K562 (cell line): Measurements from ENCODE around the gene UTP11. TPM values are rescaled to one million over a fixed set of nuclear protein-coding genes. Genes with fewer than 3 reads are reported as not detected.

Experiments
- ATAC-seq: fragments of 200-7000 bp; cut with Tn5 transposase; 3 replicates; pipeline ENCODE4 v1.9.1; 2020; ENCODE audit warnings: moderate library complexity
- BruUV-seq: library from RNA; stranded (reverse); fragments of 400-500 nt; replicated peaks from 2 replicates; lab custom pipeline; 2021; lab: Mats Ljungman, UMichigan
- CTCF ChIA-PET: fragments of 300-600 bp; formaldehyde crosslinking; extraction: SDS; loops from one replicate; lab custom pipeline; 2021; ENCODE audit warnings: low intra/inter-chr PET ratio; lab: Yijun Ruan, JAX
- POLR2A ChIA-PET: fragments of 300-600, 350-650 bp; sonication (Branson Sonifier 250); formaldehyde crosslinking; extraction: SDS; loops from one replicate; lab custom pipeline; 2021; ENCODE audit warnings: antibody characterized with exemption, inconsistent platforms; lab: Yijun Ruan, JAX
- DNase-seq, 4 experiments: peaks; one replicate each; pipeline versions ENCODE4 v3.0.0 to v3.0.0-alpha.2; 2011 to 2018; ENCODE audit warnings: low spot score in 3 of 4, mixed read lengths in 3 of 4; ENCODE audit errors: extremely low read depth in 1 of 4
- FAIRE-seq: peaks from 2 replicates; lab custom pipeline; 2011; peaks lifted over from hg19 to GRCh38; lab: Jason Lieb, UNC
- H2AFZ ChIP-seq: 2 replicates; pipeline ENCODE4 v1.6.0; 2011; ENCODE audit warnings: low read depth, low read length, control low read depth, inconsistent platforms
- H3K27ac ChIP-seq: fragments of 200-600 bp; 3 replicates; pipeline ENCODE4 v1.8.0; 2011; ENCODE audit warnings: low read depth, mild to moderate bottlenecking, control low read depth, inconsistent platforms, low read length, moderate library complexity, mixed read lengths; ENCODE audit errors: extremely low read depth
- H3K27me3 ChIP-seq, 2 experiments: fragments of 300-600 bp in 1 of 2; 2 replicates in 1 of 2; 3 replicates in 1 of 2; pipeline versions ENCODE4 v1.6.0 to v1.8.0; 2011; ENCODE audit warnings: inconsistent platforms in 2 of 2, low read length in 2 of 2, mild to moderate bottlenecking in 1 of 2, mixed read lengths in 1 of 2, moderate library complexity in 1 of 2; ENCODE audit not compliant: control insufficient read depth in 2 of 2, insufficient read depth in 2 of 2
- H3K36me3 ChIP-seq: fragments of 300-600 bp; 3 replicates; pipeline ENCODE4 v1.8.0; 2011; ENCODE audit warnings: mild to moderate bottlenecking, low read length, inconsistent platforms; ENCODE audit not compliant: control insufficient read depth, insufficient read depth
- H3K4me1 ChIP-seq, 2 experiments: fragments of 200-600 bp in 1 of 2; replicated peaks in 1 of 2; 2 replicates in 1 of 2; 3 replicates in 1 of 2; pipeline versions ENCODE4 v1.5.1 to v1.8.0; 2011; ENCODE audit warnings: inconsistent platforms in 2 of 2, low read length in 2 of 2, mild to moderate bottlenecking in 1 of 2, mixed read lengths in 1 of 2, moderate library complexity in 1 of 2; ENCODE audit not compliant: control insufficient read depth in 2 of 2, insufficient read depth in 2 of 2
- H3K4me2 ChIP-seq: 2 replicates; pipeline ENCODE4 v1.6.1; 2011; ENCODE audit warnings: low read length, control low read depth, inconsistent platforms, mixed read lengths; ENCODE audit not compliant: insufficient read depth
- H3K4me3 ChIP-seq: fragments of 200-600 bp; sonication (generic), shearing (Covaris generic); 2 replicates; pipeline ENCODE4 v1.5.1; 2016; ENCODE audit warnings: control low read depth, inconsistent platforms
- H3K79me2 ChIP-seq: fragments of 200-600 bp; 3 replicates; pipeline ENCODE4 v1.8.0; 2011; ENCODE audit warnings: low read length, inconsistent platforms; ENCODE audit not compliant: control insufficient read depth, insufficient read depth
- H3K9ac ChIP-seq, 2 experiments: 2 replicates each; pipeline versions ENCODE4 v1.6.0 to v1.6.1; 2011; ENCODE audit warnings: low read depth in 2 of 2, low read length in 2 of 2, control low read depth in 1 of 2, inconsistent platforms in 1 of 2, mild to moderate bottlenecking in 1 of 2, mixed read lengths in 1 of 2; ENCODE audit not compliant: insufficient read depth in 1 of 2
- H3K9me1 ChIP-seq: one replicate; pipeline ENCODE4 v1.6.0; 2011; ENCODE audit warnings: inconsistent platforms, mild to moderate bottlenecking, low read length, moderate library complexity; ENCODE audit not compliant: control insufficient read depth, insufficient read depth
- H3K9me3 ChIP-seq: replicated peaks from 2 replicates; pipeline ENCODE4 v1.5.1; 2011; ENCODE audit warnings: low read depth, low read length, inconsistent platforms; ENCODE audit not compliant: control insufficient read depth, insufficient read depth
- H4K20me1 ChIP-seq: replicated peaks from 2 replicates; pipeline ENCODE4 v1.6.1; 2011; ENCODE audit warnings: low read length, inconsistent platforms, mixed read lengths; ENCODE audit not compliant: control insufficient read depth, insufficient read depth
- CEBPZ ChIP-seq: fragments of 150-350 bp; IDR thresholded peaks from 2 replicates; pipeline ENCODE4 v1.6.1; 2014; ENCODE audit warnings: low read depth, mild to moderate bottlenecking, low read length, borderline replicate concordance
- ELK3 ChIP-seq: fragments of 450-650 bp; formaldehyde crosslinking; IDR thresholded peaks from 2 replicates; pipeline ENCODE4 v1.4.0; 2020; ENCODE audit warnings: mild to moderate bottlenecking
- ESRRA ChIP-seq: fragments of 450-650 bp; IDR thresholded peaks from 2 replicates; pipeline ENCODE4 v1.6.1; 2014; ENCODE audit warnings: low read depth, mild to moderate bottlenecking, moderate library complexity, borderline replicate concordance
- MIER1 ChIP-seq: fragments of 450-650 bp; IDR thresholded peaks from 2 replicates; pipeline ENCODE4 v1.6.1; 2016; ENCODE audit warnings: antibody characterized with exemption, mild to moderate bottlenecking, low read depth
- NCOR1 ChIP-seq: fragments of 450-650 bp; IDR thresholded peaks from 2 replicates; pipeline ENCODE4 v1.6.1; 2016; ENCODE audit warnings: mild to moderate bottlenecking, moderate library complexity
- WGBS: fragments of 100-300 bp; shearing (Covaris generic); methylation state at CpG from one replicate; pipeline ENCODE4 v1.1.6; 2016; ENCODE audit warnings: low coverage, mixed read lengths; ENCODE audit not compliant: insufficient coverage; ENCODE audit errors: missing lambda C conversion rate; 5-methylcytosine and 5-hydroxymethylcytosine counted together
- in situ Hi-C: fragments of 300-500 bp; cut with MboI; formaldehyde crosslinking; loops from 4 replicates; pipeline ENCODE4 v1.15.0; 2018; ENCODE audit warnings: inconsistent platforms, mixed read lengths
- intact Hi-C: fragments of 100-400 bp; cut with micrococcal nuclease; formaldehyde crosslinking; loops from 2 replicates; pipeline ENCODE4 v1.14.2; 2022
- polyA plus RNA-seq, 8 experiments: library from polyadenylated mRNA; depleted of rRNA in 4 of 8; stranded (reverse) in 5 of 8; unstranded in 3 of 8; fragments of >200 nt; fragmentation: Nextera tagmentation in 2 of 8; fragmentation: Illumina TruSeq in 1 of 8; extraction: Ambion mirVana in 2 of 8; extraction: Trizol in 1 of 8; gene quantifications; 2 replicates each; pipeline versions ENCODE4 v1.2.1 to v1.2.3, GENCODE V29; 2011 to 2014; ENCODE audit warnings: inconsistent platforms in 1 of 8, missing spikeins in 1 of 8
- total RNA-seq, 7 experiments: library from RNA; depleted of rRNA in 6 of 7; stranded (reverse); fragments of >200 nt in 6 of 7; fragmentation: Illumina TruSeq in 2 of 7; extraction: Trizol in 2 of 7; gene quantifications; 2 replicates each; pipeline versions ENCODE4 v1.2.1 to v1.2.3, GENCODE V29; 2011 to 2021; ENCODE audit warnings: low replicate concordance in 1 of 7

The UTP11 gene
- total and polyA plus RNA-seq, 9 of the 15 experiments (the other 6 are each of a cell fraction or from before 2014, with no cell fraction given), result 91.1 to 378 (median 221) TPM

GRCh38 chr1:38038861-38039260 lies 26.3 kb downstream of the UTP11 start:
- no TSS peak for BruUV-seq
- Histone ChIP-seq H3K9me1 (no peaks in the 10 kb centered on the region), H3K4me2 (no peak overlapping the region), H3K4me1 (peaks cover 8 to 9% of the 10 kb centered on the region in 2 experiments; a peak in 4 of 5 replicates), H2AFZ (no peak overlapping the region), H3K9ac (no peak overlapping the region), H4K20me1 (peaks cover 7% of the 10 kb centered on the region; the same call in 1 of the 2 replicates)
- POLR2A ChIA-PET, result interaction anchor here (1.7 to 5.7 kb wide), 2 partner anchors 9 to 11 kb away, joined by 6 to 43 read pairs; no protein-coding TSS in a partner anchor
- no peak for ATAC-seq
- in situ Hi-C loops (loop anchor here (25.0 kb wide), 1 partner anchor 548 kb away; no protein-coding TSS in a partner anchor), intact Hi-C loops (loop anchor here (5.0 to 10.0 kb wide), 4 partner anchors 33 to 798 kb away; no protein-coding TSS in a partner anchor)
- TF ChIP-seq NCOR1 (no peak), ELK3 (CRISPR knock-in tag) (no peak), ESRRA (no peak), CEBPZ (no peak), MIER1 (no peak)
- TF ChIP-seq, all 486 proteins: peak for 0
- WGBS, result 23% methylated on average over 10 of the region's 10 CpGs
- no peak for DNase-seq
- CTCF ChIA-PET, result no interaction called here
- Histone ChIP-seq H3K36me3 (no peaks in the 10 kb centered on the region), H3K9me3 (no peaks in the 10 kb centered on the region), H3K4me3 (no peak overlapping the region), H3K27me3 (peaks cover 22 to 35% of the 10 kb centered on the region in 2 experiments; a peak in 4 of 5 replicates), H3K79me2 (no peaks in the 10 kb centered on the region), H3K27ac (no peak overlapping the region)
- no peak for FAIRE-seq
